Esophagus squamous epithelium (tissue), 5 donors: Measurements from ENCODE around the gene KCNJ6. TPM values are rescaled to one million over a fixed set of nuclear protein-coding genes. Genes with fewer than 3 reads are reported as not detected.

ENCODE experiments used
- DNase-seq: peaks from one replicate; lab custom pipeline; 2025; lab: John Stamatoyannopoulos, UW
- H3K27ac ChIP-seq, 4 donors: fragments of 200-600 bp; sonication (generic); one replicate each; pipeline ENCODE4 v1.5.1; 2016 to 2019; ENCODE audit warnings: mild to moderate bottlenecking in 1 of 4
- H3K27me3 ChIP-seq, 4 donors: fragments of 200-600 bp; sonication (generic); 1 replicate in 3 of 4; 2 replicates in 1 of 4; pipeline versions ENCODE4 v1.5.1 to v1.6.0; 2017 to 2021; ENCODE audit warnings: antibody characterized with exemption in 1 of 4
- H3K36me3 ChIP-seq, 3 donors: fragments of 200-600 bp; sonication (generic); one replicate each; pipeline ENCODE4 v1.5.1; 2016 to 2019
- H3K4me1 ChIP-seq, 3 donors: fragments of 200-600 bp; sonication (generic); one replicate each; pipeline ENCODE4 v1.5.1; 2017 to 2019
- H3K4me3 ChIP-seq, 4 donors: fragments of 200-600 bp; sonication (generic); 1 replicate in 3 of 4; 2 replicates in 1 of 4; pipeline ENCODE4 v1.5.1; 2016 to 2019; ENCODE audit warnings: mild to moderate bottlenecking in 2 of 4, moderate library complexity in 1 of 4
- H3K9me3 ChIP-seq, 3 donors: fragments of 200-600 bp; sonication (generic); one replicate each; pipeline ENCODE4 v1.5.1; 2016 to 2019
- CTCF ChIP-seq, 6 experiments: fragments of 450-650 bp in 4 of 6; fragments of 200-600 bp in 2 of 6; sonication (generic) in 2 of 6; IDR thresholded peaks; one replicate each; pipeline ENCODE4 v1.5.1; 2016 to 2019; ENCODE audit warnings: antibody characterized with exemption in 6 of 6, mild to moderate bottlenecking in 4 of 6, moderate library complexity in 4 of 6
- POLR2A ChIP-seq, 4 donors: fragments of 450-650 bp; IDR thresholded peaks; one replicate each; pipeline ENCODE4 v1.6.1; 2017; ENCODE audit warnings: antibody characterized with exemption in 4 of 4, mild to moderate bottlenecking in 4 of 4, moderate library complexity in 3 of 4
- WGBS, 2 donors: methylation state at CpG; one replicate each; pipeline ENCODE4 v1.1.5; 2018; 5-methylcytosine and 5-hydroxymethylcytosine counted together
- intact Hi-C: fragments of 100-400 bp; cut with DNase I; formaldehyde crosslinking; loops from one replicate; pipeline ENCODE4 v1.15.0; 2022
- total RNA-seq, 4 donors: library from RNA; depleted of rRNA; stranded (reverse); fragments of >200 nt; gene quantifications; one replicate each; pipeline ENCODE4 v1.1.0, GENCODE V29; 2016
- donor health status: DM: yes; HTN: yes; CAD: no.

The KCNJ6 gene
- total RNA-seq, 4 donors from 2014 or later: not detected

GRCh38 chr21:37811711-37812110 lies 104.5 kb downstream of the KCNJ6 start:
- WGBS, 2 donors: 43 to 59% methylated on average over 2 of the region's 2 CpGs
- no peak for TF ChIP-seq CTCF (IDR thresholded peaks at IDR 0.05)
- no peak for TF ChIP-seq POLR2A (IDR thresholded peaks at IDR 0.05)

GRCh38 chr21:37808261-37808660 lies 108.0 kb downstream of the KCNJ6 start:
- no peak overlapping the region for H3K4me3 ChIP-seq
- H3K27me3 ChIP-seq: peaks cover 0 to 14% (median 0%) of the 10 kb centered on the region in 4 donors
- WGBS, 2 donors: 69 to 74% methylated on average over 2 of the region's 2 CpGs
- H3K4me1 ChIP-seq: no peaks in the 10 kb centered on the region
- H3K36me3 ChIP-seq: no peaks in the 10 kb centered on the region
- TF ChIP-seq POLR2A (IDR thresholded peaks at IDR 0.05) (no peak), CTCF (IDR thresholded peaks at IDR 0.05) (no peak)
- intact Hi-C loops: no loop called here
- no peak overlapping the region for H3K27ac ChIP-seq
- no peak for DNase-seq
- H3K9me3 ChIP-seq: peaks cover 0 to 9% (median 0%) of the 10 kb centered on the region in 3 donors

More at GRCh38 chr21:37811711-37812110, 104.5 kb downstream of the KCNJ6 start:
- intact Hi-C loops: no loop called here
- Histone ChIP-seq H3K27me3 (peaks cover 0 to 7% (median 0%) of the 10 kb centered on the region in 4 donors), H3K4me1 (no peaks in the 10 kb centered on the region), H3K27ac (no peak overlapping the region), H3K36me3 (no peaks in the 10 kb centered on the region), H3K4me3 (no peak overlapping the region), H3K9me3 (peaks cover 0 to 9% (median 0%) of the 10 kb centered on the region in 3 donors)
- no peak for DNase-seq

GRCh38 chr21:37805266-37805665 lies 111.0 kb downstream of the KCNJ6 start:
- DNase-seq: no peak
- 48 to 60% methylated on average over 2 of the region's 2 CpGs for WGBS, 2 donors

GRCh38 chr21:37804001-37804400 lies 112.3 kb downstream of the KCNJ6 start:
- Histone ChIP-seq H3K4me1 (no peaks in the 10 kb centered on the region), H3K36me3 (no peaks in the 10 kb centered on the region), H3K27me3 (peaks cover 0 to 25% (median 0%) of the 10 kb centered on the region in 4 donors), H3K9me3 (no peaks in the 10 kb centered on the region), H3K4me3 (no peak overlapping the region), H3K27ac (no peak overlapping the region)
- TF ChIP-seq CTCF (IDR thresholded peaks at IDR 0.05) (no peak), POLR2A (IDR thresholded peaks at IDR 0.05) (no peak)
- no peak for DNase-seq
- intact Hi-C loops: no loop called here
- WGBS, 2 donors: 73 to 92% methylated on average over 1 of the region's 1 CpG

More at GRCh38 chr21:37805266-37805665, 111.0 kb downstream of the KCNJ6 start:
- Histone ChIP-seq H3K27ac (no peak overlapping the region), H3K27me3 (peaks cover 0 to 25% (median 0%) of the 10 kb centered on the region in 4 donors), H3K4me1 (no peaks in the 10 kb centered on the region), H3K9me3 (no peaks in the 10 kb centered on the region), H3K36me3 (no peaks in the 10 kb centered on the region), H3K4me3 (no peak overlapping the region)
- no peak for TF ChIP-seq CTCF (IDR thresholded peaks at IDR 0.05)
- no peak for TF ChIP-seq POLR2A (IDR thresholded peaks at IDR 0.05)
- intact Hi-C loops: no loop called here

- H3K9me3 ChIP-seq: no peaks in the 10 kb centered on the region
- no peaks in the 10 kb centered on the region for H3K36me3 ChIP-seq
- intact Hi-C loops: no loop called here
- H3K4me1 ChIP-seq: no peaks in the 10 kb centered on the region
- peaks cover 0 to 26% (median 0%) of the 10 kb centered on the region in 4 donors for H3K27me3 ChIP-seq
- 61 to 79% methylated on average over 5 to 8 of the region's 8 CpGs for WGBS, 2 donors
- no peak for DNase-seq
- TF ChIP-seq CTCF (IDR thresholded peaks at IDR 0.05) (no peak), POLR2A (IDR thresholded peaks at IDR 0.05) (no peak)
- H3K27ac ChIP-seq: no peak overlapping the region
- no peak overlapping the region for H3K4me3 ChIP-seq
These were observed 113.1 kb downstream of the KCNJ6 start for GRCh38 chr21:37803101-37803651.
